Caki2 (cell line): ENCODE data around the gene NLN. TPM values are rescaled to one million over a fixed set of nuclear protein-coding genes. Genes with fewer than 3 reads are reported as not detected.
A peak's percentile ranks its signal among the peaks of the same experiment; 100 is the strongest.
"Not testable (repeated sequence)": the region's sequence is repeated elsewhere in the genome, so short reads cannot be mapped to it uniquely, and the experiment has no call there.

ENCODE experiments used
- DNase-seq: peaks from one replicate; pipeline ENCODE4 v3.0.0-alpha.2; 2015; ENCODE audit warnings: low read depth
- in situ Hi-C: cut with HindIII; loops from 2 replicates; pipeline ENCODE4 v1.10.0; 2016; ENCODE audit warnings: low sequenced_read_pairs, low pct_unique_long_range_greater_than_20kb, mixed read lengths
- total RNA-seq: library from RNA; depleted of rRNA; stranded (reverse); fragments of >200 nt; shearing (Covaris generic); gene quantifications from 2 replicates; pipeline ENCODE4 v1.2.3, GENCODE V29; 2014; ENCODE audit warnings: low replicate concordance

NLN gene
- total RNA-seq, 1 experiment from 2014 or later, result 51.3 TPM

DNA sequence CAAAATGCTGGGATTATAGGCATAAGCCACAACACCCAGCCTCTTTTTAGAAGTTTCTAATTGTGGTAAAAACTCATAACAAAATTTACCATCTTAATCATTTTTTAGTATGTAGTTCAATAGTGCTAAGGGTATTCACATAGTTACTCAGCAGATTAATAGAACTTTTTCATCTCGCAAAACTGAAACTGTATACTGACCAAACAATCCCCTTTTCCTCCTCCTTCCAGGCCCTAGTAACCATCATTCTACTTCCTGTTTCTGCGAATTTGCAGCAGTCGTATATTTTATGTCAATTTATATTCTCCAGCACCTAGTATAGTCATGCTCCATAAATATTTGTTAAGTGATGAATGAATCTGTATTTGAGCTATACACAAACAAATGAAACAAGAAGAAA lies 118.1 kb downstream of the NLN start:
- in situ Hi-C loops, result no loop called here
- no peak for DNase-seq

- in situ Hi-C loops, DNase-seq: not testable (repeated sequence)
Measured at GRCh38 chr5:65844763-65845162, 122.8 kb downstream of the NLN start.

DNA sequence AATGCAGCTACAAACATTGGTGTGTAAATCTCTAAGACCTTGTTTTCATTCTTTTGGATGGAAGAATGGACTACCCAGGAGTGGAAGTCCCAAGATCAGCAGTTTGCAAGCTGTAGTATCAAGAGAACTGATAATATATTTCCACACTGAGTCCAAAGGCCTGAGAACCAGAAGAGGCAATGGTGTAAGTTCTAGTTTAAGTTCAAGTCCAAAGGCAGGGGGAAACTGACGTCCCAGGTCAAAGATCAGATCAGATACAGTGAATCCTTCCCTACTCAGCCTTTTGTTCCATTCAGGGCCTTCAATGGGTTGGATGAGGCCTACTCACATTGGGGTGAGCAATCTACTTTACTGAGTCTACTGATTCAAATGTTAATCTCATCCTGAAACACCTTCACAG lies 124.1 kb downstream of the NLN start:
- DNase-seq, result no peak
- in situ Hi-C loops, result no loop called here

DNA sequence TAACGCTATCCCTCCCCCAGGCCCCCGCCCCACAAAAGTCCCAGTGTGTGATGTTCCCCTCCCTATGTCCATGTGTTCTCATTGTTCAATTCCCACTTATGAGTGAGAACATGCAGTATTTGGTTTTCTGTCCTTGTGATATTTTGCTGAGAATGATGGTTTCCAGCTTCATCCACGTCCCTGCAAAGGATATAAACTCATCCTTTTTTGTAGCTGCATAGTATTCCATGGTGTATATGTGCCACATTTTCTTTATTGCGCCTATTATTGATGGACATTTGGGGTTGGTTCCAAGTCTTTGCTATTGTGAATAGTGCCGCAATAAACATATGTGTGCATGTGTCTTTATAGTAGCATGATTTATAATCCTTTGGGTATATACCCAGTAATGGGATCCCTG lies 125.0 kb downstream of the NLN start:
- DNase-seq, in situ Hi-C loops: not testable (repeated sequence)

DNA sequence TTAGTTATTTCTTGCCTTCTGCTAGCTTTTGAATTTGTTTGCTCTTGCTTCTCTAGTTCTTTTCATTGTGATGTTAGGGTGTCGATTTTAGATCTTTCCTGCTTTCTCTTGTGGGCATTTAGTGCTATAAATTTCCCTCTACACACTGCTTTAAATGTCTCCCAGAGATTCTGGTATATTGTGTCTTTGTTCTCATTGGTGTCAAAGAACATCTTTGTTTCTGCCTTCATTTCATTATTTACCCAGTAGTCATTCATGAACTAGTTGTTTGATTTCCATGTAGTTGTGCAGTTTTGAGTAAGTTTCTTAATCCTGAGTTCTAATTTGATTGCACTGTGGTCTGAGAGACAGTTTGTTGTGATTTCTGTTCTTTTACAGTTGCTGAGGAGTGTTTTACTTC lies 127.9 kb downstream of the NLN start:
- DNase-seq, in situ Hi-C loops: not testable (repeated sequence)

DNA sequence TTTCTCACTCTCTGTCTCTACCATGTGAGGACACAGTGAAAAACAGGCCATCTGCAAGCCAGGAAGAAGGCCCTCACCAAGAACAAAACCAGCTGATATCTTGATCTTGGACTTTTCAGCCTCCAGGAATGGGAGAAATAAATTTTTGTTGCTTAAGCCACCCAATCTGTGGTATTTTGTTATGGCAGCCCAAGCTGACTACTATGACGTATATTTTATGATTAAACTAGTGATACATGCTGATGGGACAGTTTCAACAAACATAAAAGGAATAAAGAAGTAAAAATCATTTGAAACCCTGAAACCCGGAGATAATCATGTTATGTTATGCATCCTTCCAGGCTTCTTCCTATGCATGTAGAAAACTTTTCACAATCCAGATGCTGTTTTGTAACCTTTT lies 132.9 kb downstream of the NLN start:
- no peak for DNase-seq
- in situ Hi-C loops, result no loop called here

DNA sequence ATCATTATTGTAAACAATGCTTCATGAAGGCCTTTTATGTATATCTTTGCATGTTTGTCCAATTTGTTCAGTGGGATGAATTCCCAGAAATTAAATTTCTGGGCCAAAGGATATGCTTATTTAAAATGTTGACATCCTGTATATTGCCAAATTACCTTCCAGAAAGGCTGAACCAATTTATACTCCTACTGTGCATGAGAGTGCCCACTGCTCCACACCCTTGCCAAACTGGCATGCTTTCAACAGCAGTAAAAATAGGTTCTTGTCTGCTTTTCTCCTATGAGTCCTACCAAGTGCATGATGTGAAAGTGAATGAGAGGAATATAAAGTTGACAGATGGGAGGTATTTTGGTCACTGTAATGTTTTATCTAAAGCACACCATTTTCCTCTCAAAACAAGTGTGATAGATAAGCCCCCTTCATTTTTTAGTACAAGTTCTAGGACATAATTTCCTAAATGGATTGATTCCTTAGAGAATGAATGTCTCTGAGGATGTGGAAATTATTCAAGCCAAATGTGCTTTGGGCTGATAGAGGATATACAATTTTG lies 133.8 kb downstream of the NLN start:
- in situ Hi-C loops, result no loop called here
- DNase-seq, result no peak

GRCh38 chr5:65856520-65856919 lies 134.5 kb downstream of the NLN start:
- in situ Hi-C loops, result no loop called here
- no peak for DNase-seq

GRCh38 chr5:65858316-65858715 lies 136.3 kb downstream of the NLN start:
- in situ Hi-C loops, result no loop called here
- DNase-seq, result no peak

- peak; percentile 95 for DNase-seq
Measured at GRCh38 chr5:65861830-65862241, 139.8 kb downstream of the NLN start.

DNA sequence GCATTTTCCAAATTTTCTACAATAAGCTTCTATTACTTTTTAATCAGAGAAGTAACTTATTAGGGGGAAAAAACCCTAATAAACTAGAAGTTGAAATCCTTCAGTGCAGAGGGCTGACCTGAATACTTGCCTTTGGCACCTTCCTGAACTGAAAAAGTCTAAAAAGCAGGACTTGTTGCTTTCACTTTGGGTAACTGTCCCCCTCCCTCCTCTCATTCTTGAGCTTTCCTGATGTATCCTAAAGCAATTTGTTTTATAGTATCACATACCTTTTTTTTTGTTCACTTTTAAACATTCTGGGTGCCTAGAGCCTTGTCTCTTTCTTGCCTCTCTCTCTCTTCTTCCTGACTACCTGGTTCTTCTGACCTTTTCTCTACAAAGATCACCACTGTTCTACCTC lies 140.4 kb downstream of the NLN start:
- peak; percentile 21 for DNase-seq
- in situ Hi-C loops, result no loop called here

More at GRCh38 chr5:65861830-65862241, 139.8 kb downstream of the NLN start:
- in situ Hi-C loops, result no loop called here

GRCh38 chr5:65863747-65864146 lies 141.7 kb downstream of the NLN start:
- in situ Hi-C loops, result no loop called here

DNA sequence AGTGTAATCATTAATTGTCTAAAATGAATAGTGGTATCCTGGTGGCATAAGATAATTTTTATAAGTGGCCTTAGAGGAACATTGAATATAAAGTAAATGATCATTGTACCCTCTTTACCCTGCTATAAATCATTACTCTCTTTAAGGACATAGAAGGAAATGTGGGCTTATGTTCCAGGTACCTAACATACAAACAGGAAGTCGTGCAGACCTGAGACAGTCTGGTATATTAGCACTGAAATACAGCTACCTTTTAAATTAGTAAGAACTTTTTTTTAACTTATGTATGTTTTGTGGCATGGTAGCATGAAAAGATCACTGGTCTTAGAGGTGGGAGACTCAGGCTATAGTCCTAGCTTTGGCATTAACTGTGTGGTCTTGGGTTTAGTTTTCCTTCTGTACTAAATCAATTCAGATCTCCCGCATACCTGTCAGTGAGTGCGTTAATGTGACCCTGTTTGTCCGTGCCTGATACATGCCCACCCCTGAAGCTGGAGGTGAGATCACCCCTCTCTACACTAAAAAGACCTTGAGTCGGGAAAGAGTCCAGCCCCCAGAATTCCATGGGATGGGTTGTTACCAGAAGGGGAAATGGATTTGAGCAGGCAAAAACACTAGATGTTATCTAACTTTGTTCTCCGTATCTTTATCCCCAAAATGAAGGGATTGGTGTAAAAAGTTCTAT lies 145.0 kb downstream of the NLN start:
- DNase-seq, result no peak
- in situ Hi-C loops, result no loop called here

More at GRCh38 chr5:65863747-65864146, 141.7 kb downstream of the NLN start:
- DNase-seq, result no peak

DNA sequence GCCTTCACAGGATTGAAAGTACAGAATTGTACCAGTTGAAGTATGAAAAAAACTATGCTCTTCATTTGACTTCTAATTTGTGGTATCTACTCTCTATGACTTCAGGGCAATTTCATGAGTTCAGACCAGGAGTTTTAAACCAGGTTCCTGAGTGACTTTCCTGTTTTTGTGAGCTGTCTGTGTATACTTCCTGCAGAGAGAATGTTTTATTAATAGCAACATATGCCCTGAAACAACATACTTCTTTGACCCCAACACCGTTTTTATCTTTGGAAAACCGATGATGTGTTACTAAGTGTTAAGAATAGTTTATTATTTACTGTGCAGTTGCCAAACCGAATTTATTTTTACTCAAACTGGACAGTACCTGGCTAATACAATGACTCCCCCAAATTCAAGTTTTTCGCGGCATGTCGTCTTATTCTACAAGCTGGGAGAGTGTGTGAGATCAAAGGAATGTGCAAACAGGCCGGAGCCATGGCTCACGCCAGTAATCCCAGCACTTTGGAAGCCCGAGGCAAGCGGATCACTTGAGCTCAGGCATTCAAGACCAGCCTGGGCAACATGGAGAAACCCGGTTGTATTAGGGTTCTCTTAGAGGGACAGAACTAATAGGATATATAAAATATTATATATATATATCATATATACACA lies 145.7 kb downstream of the NLN start:
- no peak for DNase-seq
- in situ Hi-C loops, result no loop called here

- in situ Hi-C loops, result no loop called here
- no peak for DNase-seq
Measured at GRCh38 chr5:65868509-65868908, 146.5 kb downstream of the NLN start.

DNA sequence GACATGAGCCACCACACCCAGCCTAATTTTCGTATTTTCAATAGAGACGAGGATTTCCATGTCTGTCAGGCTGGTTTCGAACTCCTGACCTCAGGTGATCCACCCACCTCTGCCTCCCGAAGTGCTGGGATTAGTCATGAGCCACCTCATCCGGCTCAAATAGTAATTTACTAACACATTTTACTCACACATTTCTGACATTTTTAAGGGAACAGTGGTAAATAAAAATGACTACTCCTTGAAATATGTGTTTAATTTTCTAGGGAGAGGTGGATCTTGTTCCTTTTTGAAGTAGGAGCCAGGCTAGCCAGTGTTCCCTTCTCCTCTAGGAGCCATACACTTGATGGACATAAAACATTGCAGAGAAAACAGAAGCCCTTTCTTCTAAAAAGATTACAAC lies 149.2 kb downstream of the NLN start:
- in situ Hi-C loops, result no loop called here
- DNase-seq, result peak; percentile 33

GRCh38 chr5:65871776-65872175 lies 149.8 kb downstream of the NLN start:
- DNase-seq, in situ Hi-C loops: not testable (repeated sequence)

GRCh38 chr5:65873181-65873750 lies 151.3 kb downstream of the NLN start:
- DNase-seq, result no peak
- in situ Hi-C loops, result no loop called here

DNA sequence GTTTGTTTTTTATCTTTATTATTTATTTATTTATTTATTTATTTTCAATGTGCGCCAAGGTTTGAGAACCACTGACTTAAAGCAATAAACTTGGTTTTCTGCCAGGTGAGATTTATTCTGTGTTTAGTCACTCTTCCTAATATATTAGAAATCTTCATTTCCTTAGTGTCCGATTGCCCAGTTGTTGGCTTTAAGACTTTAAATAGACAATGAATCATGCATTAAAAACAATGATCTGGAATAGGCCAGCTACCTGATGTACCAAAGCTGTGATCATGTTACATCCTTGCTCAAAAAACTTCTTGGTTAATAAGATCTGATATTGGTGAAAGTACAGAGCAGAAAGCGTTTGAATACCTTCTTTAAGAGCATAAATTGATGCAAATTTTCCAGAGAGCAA lies 152.2 kb downstream of the NLN start:
- in situ Hi-C loops, result no loop called here
- DNase-seq, result peak; percentile 30
